IMR-90 (cell line): Measurements from ENCODE around the gene PNMA8C. TPM values are rescaled to one million over a fixed set of nuclear protein-coding genes. Genes with fewer than 3 reads are reported as not detected.
A peak's percentile ranks its signal among the peaks of the same experiment; 100 is the strongest.

Experiments used
- ATAC-seq: fragments of 200-7000 bp; cut with Tn5 transposase; 2 replicates; pipeline ENCODE4 v1.9.1; 2020; ENCODE audit warnings: low read depth, mild to moderate bottlenecking, moderate library complexity
- BruUV-seq: library from RNA; stranded (reverse); fragments of 400-500 nt; replicated peaks from 2 replicates; lab custom pipeline; 2021; lab: Mats Ljungman, UMichigan
- CTCF ChIA-PET: fragments of 300-600 bp; formaldehyde crosslinking; extraction: SDS; loops from one replicate; lab custom pipeline; 2021; ENCODE audit warnings: antibody characterized with exemption; lab: Yijun Ruan, JAX
- POLR2A ChIA-PET: fragments of 300-600 bp; sonication (Branson Sonifier 250); formaldehyde crosslinking; loops from one replicate; lab custom pipeline; 2022; ENCODE audit warnings: antibody characterized with exemption; ENCODE audit not compliant: unreplicated experiment; lab: Charles Lee
- DNase-seq: peaks from one replicate; pipeline ENCODE4 v3.0.0; 2013
- H2AFZ ChIP-seq: replicated peaks from 2 replicates; pipeline ENCODE3; 2013; ENCODE audit warnings: low read length, mild to moderate bottlenecking; ENCODE audit not compliant: poor library complexity
- H2AK5ac ChIP-seq: 2 replicates; pipeline ENCODE4 v1.6.1; 2013; ENCODE audit warnings: low read depth, low read length, inconsistent platforms
- H2AK9ac ChIP-seq: replicated peaks from 2 replicates; pipeline ENCODE3; 2013; ENCODE audit warnings: mild to moderate bottlenecking, low read depth, low read length, moderate library complexity; ENCODE audit not compliant: poor library complexity
- H2BK120ac ChIP-seq: 2 replicates; pipeline ENCODE4 v1.6.1; 2013; ENCODE audit warnings: low read depth, low read length, inconsistent platforms
- H2BK15ac ChIP-seq: 3 replicates; pipeline ENCODE4 v1.6.1; 2013; ENCODE audit warnings: low read depth, low read length, inconsistent platforms
- H2BK20ac ChIP-seq: 2 replicates; pipeline ENCODE4 v1.6.1; 2013; ENCODE audit warnings: low read depth, mild to moderate bottlenecking, inconsistent platforms, low read length, moderate library complexity
- H2BK5ac ChIP-seq: 2 replicates; pipeline ENCODE4 v1.6.1; 2013; ENCODE audit warnings: mild to moderate bottlenecking, low read depth, low read length, inconsistent platforms; ENCODE audit not compliant: poor library complexity, severe bottlenecking
- H3K14ac ChIP-seq: replicated peaks from 2 replicates; pipeline ENCODE4 v1.6.1; 2013; ENCODE audit warnings: low read depth, low read length, inconsistent platforms
- H3K18ac ChIP-seq: 2 replicates; pipeline ENCODE4 v1.6.1; 2013; ENCODE audit warnings: low read depth, low read length, control low read depth
- H3K23ac ChIP-seq: 2 replicates; pipeline ENCODE4 v1.6.1; 2013; ENCODE audit warnings: low read depth, low read length, inconsistent platforms
- H3K27ac ChIP-seq: 2 replicates; pipeline ENCODE4 v1.5.1; 2013; ENCODE audit warnings: mild to moderate bottlenecking, control low read depth, low read length; ENCODE audit not compliant: insufficient read depth
- H3K27me3 ChIP-seq: 2 replicates; pipeline ENCODE4 v1.6.1; 2013; ENCODE audit warnings: low read length; ENCODE audit not compliant: control insufficient read depth, insufficient read depth
- H3K36me3 ChIP-seq: 2 replicates; pipeline ENCODE4 v1.6.1; 2013; ENCODE audit warnings: low read length, mixed read lengths; ENCODE audit not compliant: control insufficient read depth, insufficient read depth
- H3K4ac ChIP-seq: 2 replicates; pipeline ENCODE4 v1.6.1; 2013; ENCODE audit warnings: low read depth, low read length, inconsistent platforms
- H3K4me1 ChIP-seq: 2 replicates; pipeline ENCODE4 v1.6.1; 2013; ENCODE audit warnings: low read length, mixed read lengths; ENCODE audit not compliant: control insufficient read depth, insufficient read depth
- H3K4me2 ChIP-seq: 2 replicates; pipeline ENCODE4 v1.6.1; 2013; ENCODE audit warnings: low read depth, mild to moderate bottlenecking, control low read depth, low read length, moderate library complexity
- H3K4me3 ChIP-seq: 2 replicates; pipeline ENCODE4 v1.5.1; 2013; ENCODE audit warnings: low read depth, mild to moderate bottlenecking, control low read depth, low read length, moderate library complexity; ENCODE audit not compliant: insufficient read depth
- H3K56ac ChIP-seq: 2 replicates; pipeline ENCODE4 v1.6.1; 2013; ENCODE audit warnings: low read length, inconsistent platforms; ENCODE audit not compliant: insufficient read depth; ENCODE audit errors: extremely low read depth
- H3K79me1 ChIP-seq, 2 experiments: 2 replicates each; pipeline ENCODE4 v1.6.1; 2013; ENCODE audit warnings: low read length in 2 of 2, inconsistent platforms in 1 of 2, low read depth in 1 of 2
- H3K9ac ChIP-seq: 2 replicates; pipeline ENCODE4 v1.6.1; 2013; ENCODE audit warnings: low read depth, low read length, control low read depth
- H3K9me1 ChIP-seq: 2 replicates; pipeline ENCODE4 v1.6.1; 2013; ENCODE audit warnings: low read length, inconsistent platforms; ENCODE audit not compliant: insufficient read depth
- H3K9me3 ChIP-seq: 2 replicates; pipeline ENCODE4 v1.6.1; 2013; ENCODE audit warnings: low read length; ENCODE audit not compliant: control insufficient read depth, insufficient read depth
- H4K20me1 ChIP-seq: 2 replicates; pipeline ENCODE4 v1.6.1; 2013; ENCODE audit warnings: low read length, inconsistent platforms; ENCODE audit not compliant: insufficient read depth
- H4K5ac ChIP-seq: 2 replicates; pipeline ENCODE4 v1.6.1; 2013; ENCODE audit warnings: mild to moderate bottlenecking, low read depth, low read length, control low read depth
- H4K8ac ChIP-seq, 2 experiments: 2 replicates each; pipeline ENCODE4 v1.6.1; 2013; ENCODE audit warnings: low read depth in 2 of 2, low read length in 2 of 2, control low read depth in 1 of 2, inconsistent platforms in 1 of 2
- H4K91ac ChIP-seq: 2 replicates; pipeline ENCODE4 v1.6.1; 2013; ENCODE audit warnings: low read depth, low read length, inconsistent platforms; ENCODE audit not compliant: insufficient read depth
- CTCF ChIP-seq: conservative IDR thresholded peaks from 2 replicates; pipeline ENCODE4 v1.5.1; 2012; ENCODE audit warnings: mild to moderate bottlenecking, low read depth, low read length, improper control_type of control experiment
- FOS ChIP-seq: fragments of 150-350 bp; IDR thresholded peaks from 2 replicates; pipeline ENCODE4 v1.6.1; 2016; ENCODE audit warnings: low read depth, low read length
- POLR2A ChIP-seq: IDR thresholded peaks from 2 replicates; pipeline ENCODE4 v1.6.1; 2012; ENCODE audit warnings: mild to moderate bottlenecking, low read depth, low read length
- RAD21 ChIP-seq: IDR thresholded peaks from 2 replicates; pipeline ENCODE4 v1.6.1; 2012; ENCODE audit warnings: low read length, improper control_type of control experiment
- WGBS, 2 experiments: methylation state at CpG; one replicate each; pipeline versions ENCODE4 v1.1.5 to v1.1.7; 2013; ENCODE audit warnings: missing lambda C conversion rate in 2 of 2; ENCODE audit not compliant: insufficient read length in 1 of 2; ENCODE audit errors: extremely low coverage in 2 of 2; 5-methylcytosine and 5-hydroxymethylcytosine counted together
- dilution Hi-C: fragments of 300-500 bp; cut with HindIII; formaldehyde crosslinking; loops from one replicate; pipeline ENCODE4 v1.14.3; 2018; ENCODE audit warnings: low sequenced_read_pairs; ENCODE audit not compliant: unreplicated experiment
- in situ Hi-C: fragments of 300-500 bp; cut with MboI; formaldehyde crosslinking; loops from 3 replicates; pipeline ENCODE4 v1.14.3; 2019; ENCODE audit warnings: low sequenced_read_pairs, inconsistent platforms, mixed read lengths
- intact Hi-C: fragments of 100-400 bp; cut with micrococcal nuclease; formaldehyde crosslinking; loops from 2 replicates; pipeline ENCODE4 v1.10.0; 2022
- polyA plus RNA-seq, 3 experiments: library from polyadenylated mRNA; depleted of rRNA; stranded (reverse); fragments of >200 nt; gene quantifications; 2 replicates each; pipeline ENCODE4 v1.2.3, GENCODE V29; 2012; ENCODE audit warnings: low replicate concordance in 1 of 3
- total RNA-seq: library from RNA; depleted of rRNA; stranded (reverse); fragments of >200 nt; gene quantifications from 2 replicates; pipeline ENCODE4 v1.2.3, GENCODE V29; 2012

The PNMA8C gene
- total and polyA plus RNA-seq, 2 of the 4 experiments (the other 2 are of a cell fraction): 0.09 to 0.18 TPM

- Histone ChIP-seq H2BK5ac (no peak overlapping the region), H3K18ac (no peak overlapping the region), H3K36me3 (peaks cover 42% of the 10 kb centered on the region), H3K56ac (no peak overlapping the region), H3K4me2 (no peak overlapping the region), H3K4ac (no peak overlapping the region), H4K5ac (no peak overlapping the region), H2BK15ac (no peak overlapping the region), H3K4me3 (no peak overlapping the region), H3K9ac (no peak overlapping the region), H2AK9ac (no peak overlapping the region), H2AFZ (no peak overlapping the region), H2BK120ac (no peak overlapping the region), H3K14ac (no peak overlapping the region), H4K20me1 (no peaks in the 10 kb centered on the region; the same call in 1 of the 2 replicates), H3K27me3 (no peaks in the 10 kb centered on the region), H3K4me1 (peaks cover 14% of the 10 kb centered on the region), H3K9me1 (peaks cover 18% of the 10 kb centered on the region), H3K23ac (no peak overlapping the region), H3K79me1 (peaks cover 0 to 14% of the 10 kb centered on the region in 2 experiments; a peak in 2 of 4 replicates), H3K27ac (no peak overlapping the region), H4K8ac (no peak overlapping the region), H3K9me3 (peaks cover 6% of the 10 kb centered on the region), H2AK5ac (peak overlapping the region; percentile 51; the same call in 1 of the 2 replicates), H4K91ac (no peak overlapping the region), H2BK20ac (no peak overlapping the region)
- 95% methylated on average over 16 of the region's 18 CpGs; no CpG with 5 or more reads in 1 of the 2 experiments for WGBS, 2 experiments
- ATAC-seq (no peak), DNase-seq (no peak)
- CTCF ChIA-PET: no interaction called here
- TF ChIP-seq FOS: no peak
- no peak for TF ChIP-seq CTCF
- no peak for TF ChIP-seq RAD21
- no peak for TF ChIP-seq POLR2A
- dilution Hi-C loops: no loop called here
- intact Hi-C loops: no loop called here
- no TSS peak for BruUV-seq
- POLR2A ChIA-PET: no interaction called here
- in situ Hi-C loops: no loop called here
Observed at GRCh38 chr19:46390866-46391265, 37.9 kb downstream of the PNMA8C start.
